Sigmoid colon (tissue), 4 donors: Measurements from ENCODE around the gene GYS2.

ENCODE experiments used
- POLR2A ChIP-seq, 2 donors: fragments of 450-650 bp; IDR thresholded peaks; one replicate each; pipeline ENCODE4 v1.6.1; 2016; ENCODE audit warnings: antibody characterized with exemption in 2 of 2, mild to moderate bottlenecking in 2 of 2, moderate library complexity in 2 of 2
- POLR2AphosphoS5 ChIP-seq, 4 donors: sonication (generic); formaldehyde crosslinking; IDR thresholded peaks; one replicate each; pipeline ENCODE4 v1.6.1; 2017; ENCODE audit warnings: antibody characterized with exemption in 4 of 4

GRCh38 chr12:21500786-21501257 lies 103.8 kb downstream of the GYS2 start:
- TF ChIP-seq POLR2AphosphoS5 (IDR thresholded peaks at IDR 0.05) (no peak), POLR2A (IDR thresholded peaks at IDR 0.05) (no peak)
